HG03575 (cell line): ENCODE measurements around the gene NKD1.

ENCODE experiments used
- ATAC-seq: cut with Tn5 transposase; IDR thresholded peaks from one replicate; pipeline ENCODE4 v1.9.1; 2021; ENCODE audit not compliant: unreplicated experiment, insufficient number of reproducible peaks, low FRiP score; ENCODE audit errors: extremely low read depth

The NKD1 gene

GRCh38 chr16:50692999-50693781 is 145.0 kb downstream of the NKD1 start, which contains the start of gene NOD2:
Gene NOD2 (plus strand): TSS chr16:50693606. CDS start chr16:50699496, 5,890 bp downstream.
- ATAC-seq = no peak

GRCh38 chr16:50694206-50694605 is 146.0 kb downstream of the NKD1 start:
- no peak for ATAC-seq

GRCh38 chr16:50695017-50696000 is 147.1 kb downstream of the NKD1 start:
- ATAC-seq = no peak

GRCh38 chr16:50696126-50696525 is 147.9 kb downstream of the NKD1 start:
- no peak for ATAC-seq

- no peak for ATAC-seq
Observed at GRCh38 chr16:50696575-50697420, 148.6 kb downstream of the NKD1 start.

GRCh38 chr16:50697421-50697715 is 149.2 kb downstream of the NKD1 start:
- no peak for ATAC-seq

GRCh38 chr16:50697881-50698767 is 149.9 kb downstream of the NKD1 start:
- ATAC-seq = no peak
